Measurements from ENCODE around the gene CCBE1. TPM values are rescaled to one million over a fixed set of nuclear protein-coding genes. Genes with fewer than 3 reads are reported as not detected.

The CCBE1 gene
- polyA plus RNA-seq, 1 of the 3 experiments (the other 2 are of a cell fraction), result 5.0 TPM

GRCh38 chr18:59610546-59611140 is 86.6 kb downstream of the CCBE1 start (continued):
- no peak for TF ChIP-seq CTCF (IDR thresholded peaks at IDR 0.05)

GRCh38 chr18:59609654-59610053 is 87.6 kb downstream of the CCBE1 start:
- Histone ChIP-seq H3K4me2 (no peak overlapping the region), H3K27ac (ENCODE audit: low read depth in 2 of 2, low read length in 1 of 2) (no peak overlapping the region), H3K9ac (no peak overlapping the region), H2AFZ (ENCODE audit: low read depth) (no peak overlapping the region), H3K27me3 (ENCODE audit: insufficient read depth) (no peaks in the 10 kb centered on the region), H3K9me2 (no peaks in the 10 kb centered on the region), H3K9me3 (no peaks in the 10 kb centered on the region), H3K4me1 (ENCODE audit: control insufficient read depth in 1 of 2, insufficient read depth in 2 of 2, low read depth in 1 of 2, low read length in 1 of 2) (peaks cover 0 to 4% of the 10 kb centered on the region in 2 experiments; a peak in 2 of 4 replicates), H3K4me3 (ENCODE audit: low read depth in 2 of 2, low read length in 1 of 2) (no peak overlapping the region), H3K79me2 (ENCODE audit: insufficient read depth) (no peaks in the 10 kb centered on the region), H3F3A (replicated peaks; ENCODE audit: insufficient read depth) (no peaks in the 10 kb centered on the region), H4K20me1 (ENCODE audit: insufficient read depth) (no peaks in the 10 kb centered on the region), H3K36me3 (replicated peaks in 1 of 2; ENCODE audit: control insufficient read depth in 1 of 2, insufficient read depth in 2 of 2, low read length in 1 of 2) (no peaks in the 10 kb centered on the region)
- ChIA-PET POLR2A (no interaction called here), CTCF (interaction anchor here (1.4 to 1.7 kb wide), 2 partner anchors 150 to 214 kb away, joined by 3 to 4 read pairs; no protein-coding TSS in a partner anchor)
- TF ChIP-seq NRF1 (IDR thresholded peaks at IDR 0.05; ENCODE audit: low read depth, low read length) (no peak), NFIC (IDR thresholded peaks at IDR 0.05; ENCODE audit: borderline replicate concordance) (no peak), IRF3 (IDR thresholded peaks at IDR 0.05; ENCODE audit: low read depth, low read length) (no peak), REST (IDR thresholded peaks at IDR 0.05; ENCODE audit: low read depth, low read length) (no peak), RCOR1 (IDR thresholded peaks at IDR 0.05; ENCODE audit: low read length) (no peak), FOXJ3 (CRISPR knock-in tag; IDR thresholded peaks at IDR 0.05) (no peak), RAD21 (IDR thresholded peaks at IDR 0.05; ENCODE audit: low read length) (no peak), JUND (IDR thresholded peaks at IDR 0.05) (no peak), RFX5 (IDR thresholded peaks at IDR 0.05; ENCODE audit: low read length) (no peak), FOXM1 (IDR thresholded peaks at IDR 0.05; ENCODE audit: low read depth) (no peak), ELF1 (IDR thresholded peaks at IDR 0.05) (no peak), EZH2phosphoT487 (IDR thresholded peaks at IDR 0.05; ENCODE audit: borderline replicate concordance, low read depth) (no peak)
- DNase-seq, result no peak
